GM12865 (cell line): ENCODE results near the gene HNRNPC.

Source experiments
- DNase-seq: peaks from one replicate; pipeline ENCODE4 v3.0.0; 2010; ENCODE audit warnings: low read depth
- H3K4me3 ChIP-seq: 2 replicates; pipeline ENCODE4 v1.5.1; 2011; ENCODE audit warnings: mild to moderate bottlenecking, low read depth, low read length, control low read depth
- CTCF ChIP-seq: IDR thresholded peaks from 2 replicates; pipeline ENCODE4 v1.5.1; 2011; ENCODE audit warnings: low read length, control low read depth, low read depth, inconsistent platforms; ENCODE audit not compliant: insufficient read depth; ENCODE audit errors: missing control alignments

The HNRNPC gene

GRCh38 chr14:21255385-21256101 is 13.7 kb downstream of the HNRNPC start:
- no peak overlapping the region for H3K4me3 ChIP-seq
- no peak for DNase-seq
- TF ChIP-seq CTCF = no peak

- no peak overlapping the region for H3K4me3 ChIP-seq
- no peak for DNase-seq
- no peak for TF ChIP-seq CTCF
Observed at GRCh38 chr14:21252149-21252548, 17.1 kb downstream of the HNRNPC start.

DNA sequence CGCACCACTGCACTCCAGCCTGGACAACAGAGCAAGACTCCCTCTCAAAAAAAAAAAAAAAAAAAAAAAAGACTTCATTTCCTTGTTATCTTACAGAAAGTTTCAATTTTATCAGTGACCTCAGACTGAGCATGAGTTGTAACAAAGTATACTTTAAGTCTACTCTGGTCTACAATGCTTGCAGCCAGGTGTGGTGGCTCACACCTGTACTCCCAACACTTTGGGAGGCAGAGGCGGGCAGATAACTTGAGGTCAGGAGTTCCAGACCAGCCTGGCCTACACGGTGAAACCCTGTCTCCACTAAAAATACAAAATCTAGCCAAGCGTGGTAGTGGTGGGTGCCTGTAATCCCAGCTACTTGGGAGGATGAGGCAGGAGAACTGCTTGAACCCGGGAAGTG is 18.0 kb downstream of the HNRNPC start:
- DNase-seq = no peak
- no peak for TF ChIP-seq CTCF
- no peak overlapping the region for H3K4me3 ChIP-seq

GRCh38 chr14:21248739-21249411 is 20.4 kb downstream of the HNRNPC start:
- no peak for TF ChIP-seq CTCF

GRCh38 chr14:21248338-21248737 is 20.9 kb downstream of the HNRNPC start:
- no peak for DNase-seq
- no peak for TF ChIP-seq CTCF
- H3K4me3 ChIP-seq = no peak overlapping the region

More at GRCh38 chr14:21248739-21249411, 20.4 kb downstream of the HNRNPC start:
- H3K4me3 ChIP-seq = no peak overlapping the region
- DNase-seq = no peak

DNA sequence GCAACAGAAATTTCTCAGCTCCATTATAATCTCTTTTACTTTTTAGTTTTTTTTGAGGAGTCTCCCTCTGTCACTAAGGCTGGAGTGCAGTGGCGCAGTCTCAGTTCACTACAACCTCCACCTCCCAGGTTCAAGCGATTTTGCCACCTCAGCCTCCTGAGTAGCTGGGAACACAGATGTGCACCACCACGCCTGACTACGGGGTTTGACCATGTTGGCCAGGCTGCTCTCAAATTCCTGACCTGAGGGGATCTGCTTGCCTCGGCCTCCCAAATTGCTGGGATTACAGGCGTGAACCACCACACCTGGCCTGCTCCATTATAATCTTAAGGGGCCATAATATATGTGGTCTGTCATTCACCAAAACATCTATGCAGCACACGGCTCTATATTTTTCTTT is 23.4 kb downstream of the HNRNPC start:
- no peak overlapping the region for H3K4me3 ChIP-seq
- no peak for DNase-seq
- no peak for TF ChIP-seq CTCF
